ENCODE data around the gene FAM111A.

Gene FAM111A

GRCh38 chr11:59181746-59182456 lies 39.2 kb downstream of the FAM111A start:
- no peak for FAIRE-seq

DNA sequence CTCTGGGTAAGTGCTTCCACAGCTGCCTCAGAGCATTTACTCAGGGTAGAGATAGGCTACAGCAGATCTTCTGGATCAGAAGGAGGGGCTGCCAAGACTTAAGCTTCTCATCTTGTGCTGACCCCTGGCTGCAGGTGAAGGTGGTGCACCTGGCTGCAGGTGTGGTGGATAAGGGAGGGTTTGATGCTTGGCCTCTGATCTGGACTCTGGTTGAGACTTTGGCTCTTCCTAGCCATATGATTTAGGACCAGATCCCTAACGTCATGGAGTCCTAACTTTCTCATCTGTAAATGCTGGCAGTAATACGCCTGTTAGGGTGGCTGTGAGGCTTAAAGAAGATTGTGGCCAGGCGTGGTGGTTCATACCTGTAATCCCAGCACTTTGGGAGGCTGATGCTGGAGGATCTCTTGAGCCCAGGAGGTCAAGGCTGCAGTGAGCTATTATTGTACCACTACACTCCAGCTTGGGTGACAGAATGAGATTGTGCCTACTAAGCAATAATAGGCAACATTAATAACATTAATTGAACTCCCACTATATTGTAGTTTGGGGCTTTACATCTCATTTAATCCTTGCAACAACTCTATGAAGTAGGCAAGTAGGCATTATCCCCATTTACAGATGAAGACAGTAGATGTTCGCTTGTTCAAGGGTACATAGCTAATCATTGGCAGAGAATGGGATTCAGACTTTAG lies 39.9 kb downstream of the FAM111A start:
- no peak for FAIRE-seq

- no peak for FAIRE-seq
Observed at GRCh38 chr11:59183771-59184170, 41.1 kb downstream of the FAM111A start.

GRCh38 chr11:59184691-59185339 lies 42.2 kb downstream of the FAM111A start:
- no peak for FAIRE-seq

GRCh38 chr11:59185386-59185945 lies 42.8 kb downstream of the FAM111A start:
- no peak for FAIRE-seq

- peak; percentile 33 for FAIRE-seq
Observed at GRCh38 chr11:59186130-59186594, 43.5 kb downstream of the FAM111A start.

DNA sequence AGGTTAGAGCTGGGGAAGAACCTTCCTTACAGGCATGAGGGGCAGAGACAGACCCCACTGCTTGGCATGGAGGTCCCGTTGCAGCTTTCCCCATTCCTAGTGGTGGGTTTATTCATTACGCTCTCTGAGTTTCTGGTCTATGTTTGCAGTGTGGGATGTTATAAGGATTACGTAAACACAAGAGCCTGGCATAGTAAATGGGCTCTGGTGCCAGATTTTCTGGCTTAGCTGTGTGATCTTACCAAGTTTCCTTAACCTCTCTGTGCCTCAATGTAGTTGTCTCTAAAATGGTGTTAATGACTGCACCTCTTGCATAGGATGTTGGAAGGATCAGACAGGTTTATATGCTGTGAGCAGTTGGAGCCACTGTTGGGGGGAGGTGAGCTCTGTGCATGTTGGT lies 44.4 kb downstream of the FAM111A start:
- FAIRE-seq: no peak

GRCh38 chr11:59187587-59187986 lies 44.9 kb downstream of the FAM111A start:
- no peak for FAIRE-seq

DNA sequence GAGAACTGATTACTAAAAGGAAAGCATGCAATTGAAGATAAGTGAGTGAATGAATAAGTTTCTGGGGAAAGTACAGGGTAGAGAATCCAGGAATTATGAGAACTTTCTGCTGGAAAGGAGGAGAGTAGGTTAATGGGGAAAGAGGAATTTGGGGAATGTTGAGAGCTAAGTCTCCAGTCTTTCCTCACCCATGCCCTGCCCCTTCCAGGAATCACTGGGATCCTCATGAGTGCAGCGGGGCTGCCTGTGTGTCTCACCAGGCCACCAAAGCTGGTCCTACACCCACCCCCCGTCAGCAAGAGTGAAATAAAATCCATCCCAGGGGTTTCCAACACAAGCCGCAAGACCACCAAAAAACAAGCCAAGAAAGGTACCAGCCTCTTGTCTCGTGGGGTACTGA lies 46.3 kb downstream of the FAM111A start:
- FAIRE-seq: no peak

- no peak for FAIRE-seq
Observed at GRCh38 chr11:59189986-59190385, 47.3 kb downstream of the FAM111A start.

- no peak for FAIRE-seq
Observed at GRCh38 chr11:59191095-59191494, 48.4 kb downstream of the FAM111A start.

GRCh38 chr11:59191890-59192289 lies 49.2 kb downstream of the FAM111A start:
- FAIRE-seq: no peak

GRCh38 chr11:59192446-59193020 lies 49.9 kb downstream of the FAM111A start:
- FAIRE-seq: no peak

DNA sequence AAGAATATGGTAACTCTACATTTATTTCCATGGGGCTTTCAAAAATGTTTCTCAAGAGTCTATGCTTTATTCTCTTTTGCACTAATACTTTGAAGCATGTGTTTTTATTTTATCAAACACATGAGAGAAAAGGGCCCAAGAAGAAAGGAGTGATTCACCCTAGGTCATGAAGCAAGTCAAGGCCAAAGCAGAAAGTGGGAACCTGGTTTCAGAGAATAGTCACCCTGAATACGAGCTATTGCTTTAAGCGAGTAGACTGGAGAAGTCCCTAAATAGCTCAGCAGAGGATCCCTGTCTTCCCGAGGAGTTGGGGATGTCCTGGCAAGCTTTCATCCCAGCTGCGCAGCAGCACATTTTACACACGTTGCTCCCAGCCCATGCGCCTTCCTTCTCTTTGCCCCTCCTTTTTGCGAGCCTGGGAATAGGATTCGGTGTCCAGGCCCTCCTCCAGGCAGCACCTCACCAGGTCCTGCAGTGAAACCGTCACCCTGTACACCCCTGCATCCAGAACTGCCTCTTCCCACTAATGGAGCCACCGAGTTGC lies 51.0 kb downstream of the FAM111A start:
- no peak for FAIRE-seq

DNA sequence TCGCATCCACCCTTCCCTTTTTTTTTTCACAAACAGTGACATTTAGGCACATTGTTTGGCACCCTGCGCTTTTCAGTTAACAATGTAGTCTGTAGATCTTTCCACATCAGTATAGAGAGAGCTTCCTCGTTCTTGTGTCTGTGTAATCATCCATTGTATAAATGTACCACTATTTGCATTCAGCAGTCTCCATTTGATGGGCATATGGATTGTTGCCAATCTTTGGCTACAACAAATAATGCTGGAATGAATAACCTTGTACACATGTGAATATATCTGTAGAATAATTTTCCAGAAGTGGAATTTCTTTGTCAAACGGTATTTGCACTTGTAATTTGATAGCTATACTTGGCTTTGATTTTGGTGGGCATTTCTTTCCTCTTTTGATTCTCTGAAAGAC lies 52.9 kb downstream of the FAM111A start:
- no peak for FAIRE-seq

DNA sequence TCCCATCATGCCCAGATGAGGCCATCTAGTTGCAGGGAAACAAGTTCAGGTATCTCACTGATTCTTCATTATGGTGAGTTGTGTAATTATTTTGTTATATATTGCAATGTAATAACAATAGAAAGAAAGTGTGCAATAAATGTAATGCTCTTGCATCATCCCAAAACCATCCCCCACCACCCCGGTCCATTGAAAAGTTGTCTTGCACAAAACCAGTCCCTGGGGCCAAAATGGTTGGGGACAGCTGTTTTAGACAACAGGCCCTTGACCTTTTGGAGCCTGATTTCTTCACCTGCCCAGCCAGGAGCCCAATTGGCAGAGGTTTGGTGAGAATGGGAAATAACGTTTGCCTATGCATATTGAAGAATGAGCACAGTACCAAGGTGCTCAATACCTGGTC lies 54.1 kb downstream of the FAM111A start:
- no peak for FAIRE-seq

DNA sequence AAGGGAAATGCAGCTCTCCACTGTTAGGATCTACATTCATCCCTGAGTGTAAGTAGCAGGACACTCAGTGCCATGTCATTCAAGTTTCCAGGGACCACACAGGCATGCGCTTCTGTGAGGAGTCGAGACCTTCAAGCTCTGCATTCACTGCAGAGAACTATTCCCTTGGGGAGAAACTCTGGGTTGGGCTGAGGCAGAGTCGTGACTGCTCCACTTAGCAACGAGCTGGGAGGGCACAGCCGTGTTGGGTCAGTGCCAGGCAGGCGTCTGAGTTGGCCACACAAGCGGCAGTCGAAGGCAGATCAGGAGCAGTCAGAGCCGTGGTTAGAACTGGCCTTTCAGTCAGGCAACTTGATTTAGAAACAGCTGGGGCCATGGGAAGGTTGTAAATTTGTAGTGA lies 55.3 kb downstream of the FAM111A start:
- FAIRE-seq: no peak

GRCh38 chr11:59198726-59199125 lies 56.1 kb downstream of the FAM111A start:
- no peak for FAIRE-seq

DNA sequence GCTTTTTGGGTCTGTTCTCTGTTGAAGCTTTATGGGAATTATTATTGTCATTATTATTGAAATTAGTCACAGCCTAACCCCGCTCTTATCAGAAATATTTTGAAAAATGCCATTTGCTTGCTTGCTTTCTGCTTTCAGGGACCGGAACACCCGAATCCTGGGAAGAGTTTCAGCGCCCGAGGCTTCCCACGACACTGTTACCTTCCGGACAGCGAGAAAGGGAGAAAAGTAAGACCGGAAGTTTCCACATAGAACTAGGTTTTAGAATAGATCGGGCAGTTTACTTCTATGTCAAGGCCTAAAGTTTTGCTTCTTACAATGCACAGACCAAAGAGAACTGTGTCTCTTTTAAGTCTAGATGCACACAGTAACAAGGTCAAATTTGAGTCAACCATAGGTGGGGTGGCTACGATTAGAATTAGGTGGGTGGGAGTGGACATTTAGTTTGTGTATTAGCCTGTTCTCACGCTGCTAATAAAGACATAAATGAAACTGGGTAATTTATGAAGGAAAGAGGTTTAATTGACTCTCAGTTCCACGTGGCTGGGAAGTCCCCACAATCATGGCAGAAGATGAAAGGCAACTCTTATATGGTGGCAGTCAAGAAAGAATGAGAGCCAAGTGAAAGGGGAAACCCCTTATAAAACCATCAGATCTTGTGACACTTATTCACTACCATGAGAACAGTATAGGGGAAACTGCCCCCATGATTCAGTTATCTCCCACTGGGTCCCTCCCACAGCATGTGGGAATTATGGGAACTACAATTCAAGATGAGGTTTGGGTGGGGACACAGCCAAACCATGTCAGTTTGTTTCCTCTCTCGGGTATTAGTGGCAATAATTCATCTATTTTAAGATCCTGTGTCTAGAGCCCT lies 57.1 kb downstream of the FAM111A start:
- FAIRE-seq: no peak

DNA sequence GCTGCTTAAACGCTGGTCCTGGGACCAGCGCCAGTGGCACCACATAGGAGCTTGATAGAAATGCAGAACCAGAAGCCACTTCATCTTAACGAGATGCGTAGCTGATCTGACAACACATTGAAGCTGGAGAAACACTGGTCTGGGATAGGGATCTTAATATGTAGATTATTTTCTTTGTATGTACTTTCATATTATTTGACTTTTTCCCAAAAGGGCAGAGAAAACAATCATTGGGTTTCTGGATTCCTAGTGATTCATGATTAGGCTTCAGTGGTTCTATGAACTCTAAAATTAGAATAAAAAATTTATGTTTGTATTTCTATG lies 57.7 kb downstream of the FAM111A start:
- no peak for FAIRE-seq

DNA sequence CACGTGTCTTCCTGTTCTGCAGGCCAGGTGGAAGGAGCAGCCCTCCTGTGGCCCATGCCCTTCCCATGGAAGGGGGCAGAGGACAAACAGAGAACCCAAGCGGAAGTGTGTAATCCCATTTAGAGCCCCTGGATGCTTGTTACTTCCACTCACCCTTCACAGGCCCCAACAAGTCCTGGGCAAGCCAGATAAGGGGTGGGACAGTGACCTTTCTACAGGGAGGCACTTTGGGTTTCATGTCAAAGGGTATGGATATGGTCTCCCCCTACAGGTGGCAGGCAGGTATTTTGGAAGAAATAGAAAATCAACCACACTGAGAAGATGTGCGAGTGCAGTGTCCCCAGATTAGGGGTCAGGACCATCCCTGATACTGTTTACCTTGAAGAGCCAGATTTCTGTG lies 58.7 kb downstream of the FAM111A start:
- FAIRE-seq: no peak

All from colon (tissue), 2 donors.